Measurements from ENCODE around the gene NEO1. TPM values are rescaled to one million over a fixed set of nuclear protein-coding genes. Genes with fewer than 3 reads are reported as not detected.

Gene NEO1
- total RNA-seq, 1 donor: 55.4 TPM

- Histone ChIP-seq H3K27ac (ENCODE audit: low read depth, low read length) (no peak overlapping the region), H3K27me3 (ENCODE audit: insufficient read depth, low read length) (peaks cover 10% of the 10 kb centered on the region), H3K4me2 (ENCODE audit: insufficient read depth, low read length) (no peak overlapping the region), H2AFZ (ENCODE audit: low read length) (no peak overlapping the region), H3K9me3 (ENCODE audit: low read depth, low read length) (no peaks in the 10 kb centered on the region), H3K4me1 (ENCODE audit: insufficient read depth, low read length) (no peaks in the 10 kb centered on the region), H3K36me3 (ENCODE audit: insufficient read depth, low read length) (no peaks in the 10 kb centered on the region), H4K20me1 (ENCODE audit: insufficient read depth, low read length) (no peaks in the 10 kb centered on the region), H3K4me3 (ENCODE audit: insufficient read depth, low read length) (no peak overlapping the region), H3K79me2 (ENCODE audit: insufficient read depth, low read length) (no peaks in the 10 kb centered on the region)
- TF ChIP-seq, protein P1, sequence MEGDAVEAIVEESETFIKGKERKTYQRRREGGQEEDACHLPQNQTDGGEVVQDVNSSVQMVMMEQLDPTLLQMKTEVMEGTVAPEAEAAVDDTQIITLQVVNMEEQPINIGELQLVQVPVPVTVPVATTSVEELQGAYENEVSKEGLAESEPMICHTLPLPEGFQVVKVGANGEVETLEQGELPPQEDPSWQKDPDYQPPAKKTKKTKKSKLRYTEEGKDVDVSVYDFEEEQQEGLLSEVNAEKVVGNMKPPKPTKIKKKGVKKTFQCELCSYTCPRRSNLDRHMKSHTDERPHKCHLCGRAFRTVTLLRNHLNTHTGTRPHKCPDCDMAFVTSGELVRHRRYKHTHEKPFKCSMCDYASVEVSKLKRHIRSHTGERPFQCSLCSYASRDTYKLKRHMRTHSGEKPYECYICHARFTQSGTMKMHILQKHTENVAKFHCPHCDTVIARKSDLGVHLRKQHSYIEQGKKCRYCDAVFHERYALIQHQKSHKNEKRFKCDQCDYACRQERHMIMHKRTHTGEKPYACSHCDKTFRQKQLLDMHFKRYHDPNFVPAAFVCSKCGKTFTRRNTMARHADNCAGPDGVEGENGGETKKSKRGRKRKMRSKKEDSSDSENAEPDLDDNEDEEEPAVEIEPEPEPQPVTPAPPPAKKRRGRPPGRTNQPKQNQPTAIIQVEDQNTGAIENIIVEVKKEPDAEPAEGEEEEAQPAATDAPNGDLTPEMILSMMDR (IDR thresholded peaks at IDR 0.05; ENCODE audit: extremely low read depth, low read depth, low read length): no peak
- no peak for DNase-seq (ENCODE audit: insufficient read length, low spot score, missing footprints)
Measured at GRCh38 chr15:73028831-73029451, 23.3 kb upstream of the NEO1 start.

- H2AFZ ChIP-seq (ENCODE audit: low read length): no peak overlapping the region
- no peak overlapping the region for H3K27ac ChIP-seq (ENCODE audit: low read depth, low read length)
- no peaks in the 10 kb centered on the region for H3K4me1 ChIP-seq (ENCODE audit: insufficient read depth, low read length)
- DNase-seq (ENCODE audit: insufficient read length, low spot score, missing footprints): no peak
- no peaks in the 10 kb centered on the region for H3K9me3 ChIP-seq (ENCODE audit: low read depth, low read length)
- no peak overlapping the region for H3K4me2 ChIP-seq (ENCODE audit: insufficient read depth, low read length)
- H3K79me2 ChIP-seq (ENCODE audit: insufficient read depth, low read length): no peaks in the 10 kb centered on the region
- peaks cover 15% of the 10 kb centered on the region for H3K27me3 ChIP-seq (ENCODE audit: insufficient read depth, low read length)
- H3K36me3 ChIP-seq (ENCODE audit: insufficient read depth, low read length): no peaks in the 10 kb centered on the region
- TF ChIP-seq, protein P1 (IDR thresholded peaks at IDR 0.05; ENCODE audit: extremely low read depth, low read depth, low read length): no peak
- no peaks in the 10 kb centered on the region for H4K20me1 ChIP-seq (ENCODE audit: insufficient read depth, low read length)
- H3K4me3 ChIP-seq (ENCODE audit: insufficient read depth, low read length): no peak overlapping the region
Measured at GRCh38 chr15:73030122-73030679, 22.1 kb upstream of the NEO1 start.

- DNase-seq (ENCODE audit: insufficient read length, low spot score, missing footprints): no peak
- no peak overlapping the region for H2AFZ ChIP-seq (ENCODE audit: low read length)
- no peaks in the 10 kb centered on the region for H3K4me1 ChIP-seq (ENCODE audit: insufficient read depth, low read length)
- no peak overlapping the region for H3K27ac ChIP-seq (ENCODE audit: low read depth, low read length)
- H3K4me3 ChIP-seq (ENCODE audit: insufficient read depth, low read length): no peak overlapping the region
- TF ChIP-seq, protein P1 (IDR thresholded peaks at IDR 0.05; ENCODE audit: extremely low read depth, low read depth, low read length): no peak
- H3K36me3 ChIP-seq (ENCODE audit: insufficient read depth, low read length): no peaks in the 10 kb centered on the region
- no peaks in the 10 kb centered on the region for H3K79me2 ChIP-seq (ENCODE audit: insufficient read depth, low read length)
- peaks cover 16% of the 10 kb centered on the region for H3K27me3 ChIP-seq (ENCODE audit: insufficient read depth, low read length)
- no peak overlapping the region for H3K4me2 ChIP-seq (ENCODE audit: insufficient read depth, low read length)
- H3K9me3 ChIP-seq (ENCODE audit: low read depth, low read length): no peaks in the 10 kb centered on the region
- no peaks in the 10 kb centered on the region for H4K20me1 ChIP-seq (ENCODE audit: insufficient read depth, low read length)
Measured at GRCh38 chr15:73031648-73032047, 20.6 kb upstream of the NEO1 start.

- Histone ChIP-seq H3K27ac (ENCODE audit: low read depth, low read length) (no peak overlapping the region), H2AFZ (ENCODE audit: low read length) (no peak overlapping the region), H3K36me3 (ENCODE audit: insufficient read depth, low read length) (no peaks in the 10 kb centered on the region), H3K4me2 (ENCODE audit: insufficient read depth, low read length) (no peak overlapping the region), H3K27me3 (ENCODE audit: insufficient read depth, low read length) (peaks cover 15% of the 10 kb centered on the region), H3K4me3 (ENCODE audit: insufficient read depth, low read length) (no peak overlapping the region), H3K79me2 (ENCODE audit: insufficient read depth, low read length) (no peaks in the 10 kb centered on the region), H3K4me1 (ENCODE audit: insufficient read depth, low read length) (no peaks in the 10 kb centered on the region), H3K9me3 (ENCODE audit: low read depth, low read length) (no peaks in the 10 kb centered on the region), H4K20me1 (ENCODE audit: insufficient read depth, low read length) (no peaks in the 10 kb centered on the region)
- no peak for DNase-seq (ENCODE audit: insufficient read length, low spot score, missing footprints)
- TF ChIP-seq, protein P1 (IDR thresholded peaks at IDR 0.05; ENCODE audit: extremely low read depth, low read depth, low read length): no peak
Measured at GRCh38 chr15:73033611-73034010, 18.7 kb upstream of the NEO1 start.

All from osteoblast (primary cell).